ENCODE data around the gene RPL41. TPM values are rescaled to one million over a fixed set of nuclear protein-coding genes. Genes with fewer than 3 reads are reported as not detected.

RPL41 gene
- total RNA-seq, 2 experiments from 2014 or later, result 3,940 to 4,815 TPM

GRCh38 chr12:56119361-56119796, 2.9 kb downstream of the RPL41 start:
- peak; percentile 76 for DNase-seq
- peaks cover 32% of the 10 kb centered on the region for H3K36me3 Mint-ChIP-seq (ENCODE audit: low read depth)
- CTCF ChIA-PET, result interaction anchor here (0.6 to 7.8 kb wide), 18 partner anchors 9 to 566 kb away, joined by 3 to 90 read pairs (median 7); partner anchors contain the start of genes CNPY2, COQ10A, ESYT1 and MYL6B

GRCh38 chr12:56120158-56120846, 3.9 kb downstream of the RPL41 start:
- H3K27ac Mint-ChIP-seq, result no peak overlapping the region

More at GRCh38 chr12:56119361-56119796, 2.9 kb downstream of the RPL41 start:
- no peaks in the 10 kb centered on the region for H3K9me3 Mint-ChIP-seq
- H3K27ac Mint-ChIP-seq, result peak overlapping the region; percentile 97
- H3K4me1 Mint-ChIP-seq, result peaks cover 39% of the 10 kb centered on the region
- POLR2A ChIA-PET, result interaction anchor here (0.6 to 1.7 kb wide), 2 partner anchors 39 to 70 kb away, joined by 5 read pairs; partner anchors contain the start of gene SMARCC2
- H3K4me3 Mint-ChIP-seq, result peak overlapping the region; percentile 95
- H3K27me3 Mint-ChIP-seq, result no peaks in the 10 kb centered on the region

GRCh38 chr12:56121204-56121870, 4.9 kb downstream of the RPL41 start:
- Mint-ChIP-seq H3K4me3 (no peak overlapping the region), H3K27ac (peak overlapping the region; percentile 34), H3K9me3 (no peaks in the 10 kb centered on the region), H3K4me1 (peaks cover 44% of the 10 kb centered on the region), H3K27me3 (no peaks in the 10 kb centered on the region), H3K36me3 (ENCODE audit: low read depth) (peaks cover 37% of the 10 kb centered on the region)
- ChIA-PET POLR2A (no interaction called here), CTCF (interaction anchor here (0.6 to 7.8 kb wide), 3 partner anchors 63 to 343 kb away, joined by 3 to 90 read pairs (median 7); partner anchors contain the start of gene SMARCC2)
- no peak for DNase-seq

More at GRCh38 chr12:56120158-56120846, 3.9 kb downstream of the RPL41 start:
- H3K27me3 Mint-ChIP-seq, result no peaks in the 10 kb centered on the region
- H3K9me3 Mint-ChIP-seq, result no peaks in the 10 kb centered on the region
- ChIA-PET POLR2A (interaction anchor here (0.6 kb wide), 1 partner anchor 39 kb away, joined by 5 read pairs; no protein-coding TSS in a partner anchor), CTCF (interaction anchor here (0.6 to 7.8 kb wide), 12 partner anchors 8 to 344 kb away, joined by 3 to 90 read pairs (median 6); partner anchors contain the start of genes CNPY2, COQ10A, ESYT1 and PA2G4)
- no peak for DNase-seq
- no peak overlapping the region for H3K4me3 Mint-ChIP-seq
- H3K36me3 Mint-ChIP-seq (ENCODE audit: low read depth), result peaks cover 34% of the 10 kb centered on the region
- peaks cover 42% of the 10 kb centered on the region for H3K4me1 Mint-ChIP-seq

GRCh38 chr12:56122637-56123036, 6.2 kb downstream of the RPL41 start:
- POLR2A ChIA-PET, result no interaction called here
- Mint-ChIP-seq H3K27me3 (no peaks in the 10 kb centered on the region), H3K4me1 (peaks cover 56% of the 10 kb centered on the region), H3K4me3 (no peak overlapping the region), H3K36me3 (ENCODE audit: low read depth) (peaks cover 26% of the 10 kb centered on the region), H3K27ac (no peak overlapping the region), H3K9me3 (no peaks in the 10 kb centered on the region)
- CTCF ChIA-PET, result interaction anchor here (0.5 to 6.5 kb wide), 5 partner anchors 41 to 439 kb away, joined by 3 to 79 read pairs (median 3); partner anchors contain the start of gene SMARCC2
- no peak for DNase-seq

GRCh38 chr12:56124133-56124532, 7.7 kb downstream of the RPL41 start:
- Mint-ChIP-seq H3K27me3 (no peaks in the 10 kb centered on the region), H3K27ac (peak overlapping the region; percentile 27), H3K4me1 (peaks cover 48% of the 10 kb centered on the region), H3K36me3 (ENCODE audit: low read depth) (peaks cover 22% of the 10 kb centered on the region), H3K4me3 (no peak overlapping the region), H3K9me3 (no peaks in the 10 kb centered on the region)
- no peak for DNase-seq
- ChIA-PET POLR2A (no interaction called here), CTCF (interaction anchor here (0.8 to 6.5 kb wide), 6 partner anchors 28 to 401 kb away, joined by 3 to 79 read pairs (median 4); partner anchors contain the start of gene SMARCC2)

- peaks cover 62% of the 10 kb centered on the region for H3K4me1 Mint-ChIP-seq
- DNase-seq, result no peak
- no peaks in the 10 kb centered on the region for H3K27me3 Mint-ChIP-seq
- peak overlapping the region; percentile 93 for H3K27ac Mint-ChIP-seq
- H3K36me3 Mint-ChIP-seq (ENCODE audit: low read depth), result peaks cover 32% of the 10 kb centered on the region
- peak overlapping the region; percentile 91 for H3K4me3 Mint-ChIP-seq
- ChIA-PET POLR2A (interaction anchor here (2.3 kb wide), 1 partner anchor 9 kb away, joined by 12 read pairs; the partner anchor contains the start of gene ZC3H10), CTCF (interaction anchor here (0.6 to 6.5 kb wide), 22 partner anchors 9 to 354 kb away, joined by 3 to 79 read pairs (median 4); partner anchors contain the start of genes MYL6B, PA2G4, RNF41 and RPL41)
- peaks cover 6% of the 10 kb centered on the region for H3K9me3 Mint-ChIP-seq
Observed at GRCh38 chr12:56126732-56127239, 10.4 kb downstream of the RPL41 start.

- peaks cover 39% of the 10 kb centered on the region for H3K36me3 Mint-ChIP-seq (ENCODE audit: low read depth)
- ChIA-PET CTCF (interaction anchor here (0.6 to 6.5 kb wide), 17 partner anchors 8 to 188 kb away, joined by 3 to 79 read pairs (median 7); partner anchors contain the start of genes ANKRD52, MYL6B, RNF41 and RPL41), POLR2A (interaction anchor here (0.6 to 2.3 kb wide), 4 partner anchors 10 to 78 kb away, joined by 3 to 12 read pairs (median 7); partner anchors contain the start of genes MYL6 and ZC3H10)
- no peaks in the 10 kb centered on the region for H3K27me3 Mint-ChIP-seq
- peaks cover 6% of the 10 kb centered on the region for H3K9me3 Mint-ChIP-seq
- peak overlapping the region; percentile 91 for H3K4me3 Mint-ChIP-seq
- H3K27ac Mint-ChIP-seq, result peak overlapping the region; percentile 93
- H3K4me1 Mint-ChIP-seq, result peaks cover 69% of the 10 kb centered on the region
- DNase-seq, result no peak
Observed at GRCh38 chr12:56127485-56127887, 11.1 kb downstream of the RPL41 start.

- peak; percentile 99 for DNase-seq
- H3K4me1 Mint-ChIP-seq, result peaks cover 72% of the 10 kb centered on the region
- ChIA-PET CTCF (interaction anchor here (0.6 to 6.5 kb wide), 20 partner anchors 8 to 336 kb away, joined by 3 to 79 read pairs (median 4); partner anchors contain the start of genes ANKRD52, MYL6B, RNF41 and RPL41), POLR2A (interaction anchor here (0.6 to 2.3 kb wide), 8 partner anchors 10 to 500 kb away, joined by 3 to 12 read pairs (median 7); partner anchors contain the start of genes MYL6, PA2G4, SMARCC2 and ZC3H10)
- H3K27ac Mint-ChIP-seq, result peak within 1 kb of the TSS; percentile 93
- H3K9me3 Mint-ChIP-seq, result peaks cover 6% of the 10 kb centered on the region
- H3K27me3 Mint-ChIP-seq, result no peaks in the 10 kb centered on the region
- H3K36me3 Mint-ChIP-seq (ENCODE audit: low read depth), result peaks cover 44% of the 10 kb centered on the region
- H3K4me3 Mint-ChIP-seq, result peak within 1 kb of the TSS; percentile 91
Observed at GRCh38 chr12:56127888-56128669, 11.6 kb downstream of the RPL41 start, which contains the start of gene ESYT1. Gene ESYT1, plus strand, starts transcription at chr12:56128267. Its CDS starts 53 bp downstream, at chr12:56128320.

- Mint-ChIP-seq H3K4me1 (peaks cover 74% of the 10 kb centered on the region), H3K9me3 (peaks cover 6% of the 10 kb centered on the region), H3K4me3 (peak overlapping the region; percentile 91), H3K36me3 (ENCODE audit: low read depth) (peaks cover 50% of the 10 kb centered on the region), H3K27ac (peak overlapping the region; percentile 93), H3K27me3 (no peaks in the 10 kb centered on the region)
- CTCF ChIA-PET, result interaction anchor here (0.7 to 6.5 kb wide), 15 partner anchors 9 to 336 kb away, joined by 3 to 79 read pairs (median 7); partner anchors contain the start of genes ANKRD52, MYL6B, RNF41 and RPL41
- DNase-seq, result no peak
- POLR2A ChIA-PET, result interaction anchor here (0.6 to 2.3 kb wide), 7 partner anchors 11 to 500 kb away, joined by 3 to 12 read pairs (median 8); partner anchors contain the start of genes MYL6, PA2G4, SMARCC2 and ZC3H10
Observed at GRCh38 chr12:56128670-56129205, 12.3 kb downstream of the RPL41 start.

GRCh38 chr12:56129206-56129941, 12.9 kb downstream of the RPL41 start:
- CTCF ChIA-PET, result interaction anchor here (0.7 to 6.1 kb wide), 8 partner anchors 8 to 335 kb away, joined by 3 to 48 read pairs (median 8); partner anchors contain the start of genes MYL6B, RPL41, SMARCC2 and ZC3H10
- POLR2A ChIA-PET, result no interaction called here
- H3K36me3 Mint-ChIP-seq (ENCODE audit: low read depth), result peaks cover 55% of the 10 kb centered on the region
- H3K27me3 Mint-ChIP-seq, result no peaks in the 10 kb centered on the region
- peak overlapping the region; percentile 91 for H3K4me3 Mint-ChIP-seq
- peak overlapping the region; percentile 93 for H3K27ac Mint-ChIP-seq
- peaks cover 73% of the 10 kb centered on the region for H3K4me1 Mint-ChIP-seq
- peak; percentile 85 for DNase-seq
- peaks cover 6% of the 10 kb centered on the region for H3K9me3 Mint-ChIP-seq

Measured in activated CD4-positive, alpha-beta T cell treated with anti-CD3 and anti-CD28 coated beads, Interleukin-2, amount 10 ng/mL, durations not matched to agents 7 days and 5 days (primary cell).